Endodermal cell (in vitro differentiated cells): ENCODE data around the gene DENND5A. TPM values are rescaled to one million over a fixed set of nuclear protein-coding genes. Genes with fewer than 3 reads are reported as not detected.

ENCODE experiments used
- DNase-seq: peaks from one replicate; pipeline ENCODE4 v3.0.0-alpha.2; 2017
- H3K27ac ChIP-seq: 2 replicates; pipeline ENCODE4 v1.5.1; 2013; ENCODE audit warnings: mild to moderate bottlenecking, low read depth, low read length, moderate library complexity
- H3K27me3 ChIP-seq: 2 replicates; pipeline ENCODE4 v1.6.1; 2013; ENCODE audit warnings: mild to moderate bottlenecking, low read length, moderate library complexity; ENCODE audit not compliant: insufficient read depth, control insufficient read depth, poor library complexity, severe bottlenecking
- H3K36me3 ChIP-seq: 2 replicates; pipeline ENCODE4 v1.7.0; 2013; ENCODE audit warnings: mild to moderate bottlenecking, low read length, moderate library complexity; ENCODE audit not compliant: control insufficient read depth, insufficient read depth
- H3K4me1 ChIP-seq: one replicate; pipeline ENCODE4 v1.7.0; 2013; ENCODE audit warnings: low read length; ENCODE audit not compliant: control insufficient read depth, insufficient read depth
- H3K4me3 ChIP-seq: 2 replicates; pipeline ENCODE4 v1.5.1; 2013; ENCODE audit warnings: mild to moderate bottlenecking, low read length, moderate library complexity
- H3K9ac ChIP-seq: 2 replicates; pipeline ENCODE4 v1.6.1; 2013; ENCODE audit warnings: mild to moderate bottlenecking, low read length, moderate library complexity; ENCODE audit not compliant: poor library complexity, severe bottlenecking; ENCODE audit errors: extremely low read depth
- H3K9me3 ChIP-seq: 2 replicates; pipeline ENCODE4 v1.6.1; 2013; ENCODE audit warnings: mild to moderate bottlenecking, low read length, moderate library complexity; ENCODE audit not compliant: control insufficient read depth
- H3K27ac Mint-ChIP-seq: 2 replicates; pipeline ENCODE4 v1.8.0; 2020; ENCODE audit warnings: mixed read lengths
- H3K27me3 Mint-ChIP-seq: 2 replicates; pipeline ENCODE4 v1.8.0; 2021; ENCODE audit warnings: mild to moderate bottlenecking, mixed read lengths; ENCODE audit not compliant: insufficient read depth
- H3K36me3 Mint-ChIP-seq: 2 replicates; pipeline ENCODE4 v1.8.0; 2020; ENCODE audit warnings: low read depth, mixed read lengths
- H3K4me1 Mint-ChIP-seq: 2 replicates; pipeline ENCODE4 v1.8.0; 2020; ENCODE audit warnings: mixed read lengths
- H3K4me3 Mint-ChIP-seq: 2 replicates; pipeline ENCODE4 v1.8.0; 2020; ENCODE audit warnings: mild to moderate bottlenecking, moderate library complexity, mixed read lengths
- H3K9me3 Mint-ChIP-seq: 2 replicates; pipeline ENCODE4 v1.8.0; 2020; ENCODE audit warnings: mild to moderate bottlenecking, mixed read lengths
- WGBS, 2 experiments: methylation state at CpG; one replicate each; pipeline versions ENCODE4 v1.1.5 to v1.1.7; 2013; ENCODE audit warnings: missing lambda C conversion rate in 2 of 2, mixed read lengths in 1 of 2; ENCODE audit not compliant: insufficient coverage in 1 of 2, insufficient read length in 1 of 2; 5-methylcytosine and 5-hydroxymethylcytosine counted together
- total RNA-seq, 2 donors: library from RNA; stranded (reverse); fragmentation: NEBNext Ultra II Directional in 1 of 2; extraction: Animal tissue kit (Norgen Biotek cat#: 25700) in 1 of 2; gene quantifications; 2 replicates in 1 of 2; 3 replicates in 1 of 2; pipeline ENCODE4 v1.2.1, GENCODE V29; 2021
- TF ChIP-seq, protein P1 (sequence below): fragments of 200-600 bp; sonication (generic); conservative IDR thresholded peaks from 2 replicates; pipeline ENCODE4 v1.5.0; 2021; ENCODE audit warnings: antibody characterized with exemption, mild to moderate bottlenecking

DENND5A gene
- total RNA-seq, 2 donors from 2014 or later: 119 to 171 TPM

DNA sequence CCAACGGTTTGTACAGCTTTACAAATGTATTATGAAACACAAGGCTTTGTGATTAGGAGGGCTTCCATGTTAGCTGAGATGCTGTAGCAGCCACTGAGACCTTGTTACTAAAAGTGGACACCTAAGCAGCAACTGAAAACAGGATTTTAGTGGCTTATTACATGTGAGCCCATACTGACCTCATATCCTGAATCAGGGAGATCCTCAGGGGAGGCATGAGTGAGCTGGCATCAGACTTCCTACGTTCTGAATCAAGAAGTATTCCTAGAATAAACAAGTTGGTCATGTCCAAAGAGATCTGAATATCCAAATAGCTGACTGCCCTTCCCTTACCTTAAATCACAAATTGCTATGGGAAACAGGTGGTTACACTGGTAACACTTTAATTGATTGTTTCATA is 114.6 kb downstream of the DENND5A start:
- Histone ChIP-seq H3K27me3 (no peaks in the 10 kb centered on the region), H3K9me3 (no peaks in the 10 kb centered on the region), H3K36me3 (peaks cover 85% of the 10 kb centered on the region), H3K4me3 (no peak overlapping the region), H3K27ac (no peak overlapping the region), H3K4me1 (no peaks in the 10 kb centered on the region), H3K9ac (no peak overlapping the region)
- H3K9me3 Mint-ChIP-seq: no peaks in the 10 kb centered on the region
- DNase-seq: no peak
- H3K4me3 Mint-ChIP-seq: no peak overlapping the region
- peaks cover 31% of the 10 kb centered on the region for H3K4me1 Mint-ChIP-seq
- H3K27ac Mint-ChIP-seq: no peak overlapping the region
- H3K36me3 Mint-ChIP-seq: peaks cover 68% of the 10 kb centered on the region
- 60 to 97% methylated on average over 1 to 2 of the region's 2 CpGs for WGBS, 2 experiments
- TF ChIP-seq, protein P1, sequence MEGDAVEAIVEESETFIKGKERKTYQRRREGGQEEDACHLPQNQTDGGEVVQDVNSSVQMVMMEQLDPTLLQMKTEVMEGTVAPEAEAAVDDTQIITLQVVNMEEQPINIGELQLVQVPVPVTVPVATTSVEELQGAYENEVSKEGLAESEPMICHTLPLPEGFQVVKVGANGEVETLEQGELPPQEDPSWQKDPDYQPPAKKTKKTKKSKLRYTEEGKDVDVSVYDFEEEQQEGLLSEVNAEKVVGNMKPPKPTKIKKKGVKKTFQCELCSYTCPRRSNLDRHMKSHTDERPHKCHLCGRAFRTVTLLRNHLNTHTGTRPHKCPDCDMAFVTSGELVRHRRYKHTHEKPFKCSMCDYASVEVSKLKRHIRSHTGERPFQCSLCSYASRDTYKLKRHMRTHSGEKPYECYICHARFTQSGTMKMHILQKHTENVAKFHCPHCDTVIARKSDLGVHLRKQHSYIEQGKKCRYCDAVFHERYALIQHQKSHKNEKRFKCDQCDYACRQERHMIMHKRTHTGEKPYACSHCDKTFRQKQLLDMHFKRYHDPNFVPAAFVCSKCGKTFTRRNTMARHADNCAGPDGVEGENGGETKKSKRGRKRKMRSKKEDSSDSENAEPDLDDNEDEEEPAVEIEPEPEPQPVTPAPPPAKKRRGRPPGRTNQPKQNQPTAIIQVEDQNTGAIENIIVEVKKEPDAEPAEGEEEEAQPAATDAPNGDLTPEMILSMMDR: no peak
- H3K27me3 Mint-ChIP-seq: no peaks in the 10 kb centered on the region

DNA sequence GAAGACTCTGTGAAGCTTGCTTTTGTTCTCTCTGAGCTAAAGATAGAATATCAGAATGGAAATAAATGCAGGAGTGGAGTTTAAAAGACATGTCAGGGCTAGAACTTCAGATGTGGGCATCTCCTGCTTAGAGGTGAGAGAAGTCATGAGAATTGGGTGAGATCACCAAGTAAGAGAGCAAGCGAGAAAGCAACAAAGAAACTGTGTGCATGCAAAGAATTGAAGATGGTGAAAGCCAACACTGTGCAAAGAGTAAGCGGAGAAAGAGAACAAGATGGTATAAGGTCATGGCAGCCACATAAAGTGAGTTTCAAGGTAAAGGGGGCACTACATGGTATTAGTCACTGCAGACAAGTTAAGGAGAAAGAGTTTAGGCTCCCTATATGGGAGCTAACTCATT is 116.4 kb downstream of the DENND5A start:
- 98 to 100% methylated on average over 2 of the region's 2 CpGs for WGBS, 2 experiments
- H3K36me3 Mint-ChIP-seq: peaks cover 82% of the 10 kb centered on the region
- no peaks in the 10 kb centered on the region for H3K4me1 ChIP-seq
- H3K4me3 ChIP-seq: no peak overlapping the region
- H3K4me1 Mint-ChIP-seq: peaks cover 27% of the 10 kb centered on the region
- no peaks in the 10 kb centered on the region for H3K9me3 ChIP-seq
- no peak overlapping the region for H3K27ac Mint-ChIP-seq
- no peak for DNase-seq
- TF ChIP-seq, protein P1: no peak
- no peak overlapping the region for H3K4me3 Mint-ChIP-seq
- no peak overlapping the region for H3K9ac ChIP-seq
- no peak overlapping the region for H3K27ac ChIP-seq
- no peaks in the 10 kb centered on the region for H3K27me3 ChIP-seq
- no peaks in the 10 kb centered on the region for H3K9me3 Mint-ChIP-seq
- H3K36me3 ChIP-seq: peaks cover 94% of the 10 kb centered on the region
- no peaks in the 10 kb centered on the region for H3K27me3 Mint-ChIP-seq

DNA sequence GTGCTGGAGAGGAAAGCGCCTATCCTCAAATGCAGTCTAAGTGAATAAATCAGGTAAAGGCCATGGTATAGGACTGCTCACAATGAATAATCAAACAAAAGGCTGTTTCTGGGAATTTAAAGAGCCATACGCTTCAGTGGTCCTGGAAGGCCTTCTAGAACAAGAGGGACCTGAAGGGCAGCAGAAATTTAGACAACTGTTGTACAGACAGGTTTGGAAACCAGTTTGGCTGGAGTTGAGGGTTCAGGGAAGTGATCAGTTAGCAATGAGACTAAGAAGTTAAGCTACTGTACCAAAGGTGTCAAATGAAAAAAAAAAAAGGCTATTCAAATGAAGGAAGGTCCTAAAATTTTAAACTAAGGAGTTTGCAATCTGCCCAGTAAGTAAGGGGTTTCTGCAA is 117.1 kb downstream of the DENND5A start:
- H3K4me1 Mint-ChIP-seq: peaks cover 27% of the 10 kb centered on the region
- no peak overlapping the region for H3K27ac Mint-ChIP-seq
- 91 to 100% methylated on average over 2 of the region's 2 CpGs for WGBS, 2 experiments
- Histone ChIP-seq H3K36me3 (peaks cover 95% of the 10 kb centered on the region), H3K27me3 (no peaks in the 10 kb centered on the region), H3K27ac (no peak overlapping the region), H3K4me3 (no peak overlapping the region), H3K9me3 (no peaks in the 10 kb centered on the region), H3K9ac (no peak overlapping the region), H3K4me1 (no peaks in the 10 kb centered on the region)
- peaks cover 85% of the 10 kb centered on the region for H3K36me3 Mint-ChIP-seq
- H3K9me3 Mint-ChIP-seq: no peaks in the 10 kb centered on the region
- H3K4me3 Mint-ChIP-seq: no peak overlapping the region
- TF ChIP-seq, protein P1: no peak
- H3K27me3 Mint-ChIP-seq: no peaks in the 10 kb centered on the region
- DNase-seq: no peak
